ENCODE data around the gene KLF2. TPM values are rescaled to one million over a fixed set of nuclear protein-coding genes. Genes with fewer than 3 reads are reported as not detected.
A peak's percentile ranks its signal among the peaks of the same experiment; 100 is the strongest.

The KLF2 gene
- total RNA-seq, 1 donor from 2014 or later: 252 TPM

DNA sequence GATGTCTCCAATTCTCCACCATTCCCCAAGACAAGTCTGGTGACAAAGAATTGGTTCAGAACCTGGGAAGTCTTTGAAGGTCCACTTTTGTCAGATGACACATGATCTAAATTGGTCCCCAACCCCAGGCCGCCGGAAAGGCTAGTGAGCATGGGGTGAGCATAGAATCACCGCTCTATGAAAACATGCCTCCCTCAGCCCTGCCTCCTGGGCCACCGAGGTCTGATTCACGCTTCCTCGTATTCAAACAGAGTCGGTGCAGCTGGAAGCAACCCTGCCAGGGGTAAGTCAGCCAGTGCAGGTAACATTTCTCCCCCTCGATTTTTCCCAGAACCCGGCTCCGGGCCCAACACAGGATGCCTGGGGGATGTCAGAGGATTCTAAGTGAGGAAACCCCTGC is 33.9 kb upstream of the KLF2 start:
- Histone ChIP-seq H3K27ac (peak overlapping the region; percentile 89), H3K4me1 (peaks cover 28% of the 10 kb centered on the region)

DNA sequence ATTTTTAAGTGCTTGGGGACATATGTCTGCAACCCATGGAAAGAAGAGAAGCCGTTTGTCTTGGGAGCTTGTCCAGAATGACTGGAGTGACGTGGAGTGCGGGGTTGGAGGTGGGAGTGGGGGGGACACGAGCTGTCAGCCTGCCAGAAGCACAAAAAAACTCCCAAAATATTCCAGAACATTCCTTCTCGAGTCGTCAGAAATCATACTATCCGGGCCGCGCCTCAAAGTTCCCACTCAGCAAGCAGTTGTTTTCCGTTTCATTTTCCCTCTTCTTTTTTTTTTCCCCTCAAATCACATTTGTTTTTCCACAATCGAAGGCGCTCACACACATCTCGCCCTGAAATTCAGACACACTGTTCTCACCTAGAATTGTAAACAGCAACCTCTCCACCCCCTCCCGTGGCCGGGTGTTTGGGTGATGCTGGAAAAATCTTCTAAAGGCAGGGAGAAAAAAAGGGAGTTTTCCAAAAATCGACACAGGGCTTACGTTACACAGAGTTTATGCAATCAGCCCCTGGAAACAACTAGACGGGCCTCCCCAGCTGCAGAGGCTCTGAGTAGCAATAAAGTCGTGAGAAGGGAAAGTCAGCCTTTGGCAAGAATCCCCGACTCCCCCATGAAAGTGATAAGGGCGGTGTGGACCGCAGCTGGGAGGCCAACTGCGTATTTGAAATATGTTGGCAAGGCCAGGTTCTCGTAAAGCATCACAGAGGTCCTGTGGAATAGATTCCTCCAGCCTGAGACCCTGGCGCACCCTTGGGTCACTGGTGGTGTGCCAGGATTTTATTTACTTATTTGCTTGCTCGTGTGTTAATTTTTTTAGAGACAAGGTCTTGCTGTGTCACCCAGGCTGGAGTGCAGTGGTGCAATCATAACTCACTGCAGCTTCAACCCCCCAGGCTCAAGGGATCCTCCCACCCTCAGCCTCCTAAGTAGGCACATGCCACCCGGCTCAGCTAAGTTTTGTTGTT is 31.2 kb upstream of the KLF2 start:
- Histone ChIP-seq H3K4me1 (peaks cover 17% of the 10 kb centered on the region), H3K36me3 (no peaks in the 10 kb centered on the region), H3K27me3 (no peaks in the 10 kb centered on the region), H3K27ac (peak overlapping the region; percentile 89), H3K4me3 (peak overlapping the region; percentile 15 to 24), H3K9me3 (no peaks in the 10 kb centered on the region)
- intact Hi-C loops (cut with DNase I): no loop called here
- TF ChIP-seq POLR2A (IDR thresholded peaks at IDR 0.05): no peak
- peak; percentile 67 to 73 for TF ChIP-seq POLR2AphosphoS5 (IDR thresholded peaks at IDR 0.05; ENCODE audit: insufficient read depth in 1 of 2, low read depth in 1 of 2)
- peak in 1 of 2 donors; percentile 98 for DNase-seq (ENCODE audit: extremely low spot score in 2 of 2)

More for the DNA sequence above, 33.9 kb upstream of the KLF2 start:
- H3K4me3 ChIP-seq: no peak overlapping the region
- DNase-seq (ENCODE audit: extremely low spot score in 2 of 2): no peak
- H3K36me3 ChIP-seq: no peaks in the 10 kb centered on the region
- intact Hi-C loops (cut with DNase I): no loop called here
- no peaks in the 10 kb centered on the region for H3K27me3 ChIP-seq
- no peaks in the 10 kb centered on the region for H3K9me3 ChIP-seq
- TF ChIP-seq POLR2A (IDR thresholded peaks at IDR 0.05): no peak
- TF ChIP-seq POLR2AphosphoS5 (IDR thresholded peaks at IDR 0.05; ENCODE audit: insufficient read depth in 1 of 2, low read depth in 1 of 2): no peak
- TF ChIP-seq, protein P1, sequence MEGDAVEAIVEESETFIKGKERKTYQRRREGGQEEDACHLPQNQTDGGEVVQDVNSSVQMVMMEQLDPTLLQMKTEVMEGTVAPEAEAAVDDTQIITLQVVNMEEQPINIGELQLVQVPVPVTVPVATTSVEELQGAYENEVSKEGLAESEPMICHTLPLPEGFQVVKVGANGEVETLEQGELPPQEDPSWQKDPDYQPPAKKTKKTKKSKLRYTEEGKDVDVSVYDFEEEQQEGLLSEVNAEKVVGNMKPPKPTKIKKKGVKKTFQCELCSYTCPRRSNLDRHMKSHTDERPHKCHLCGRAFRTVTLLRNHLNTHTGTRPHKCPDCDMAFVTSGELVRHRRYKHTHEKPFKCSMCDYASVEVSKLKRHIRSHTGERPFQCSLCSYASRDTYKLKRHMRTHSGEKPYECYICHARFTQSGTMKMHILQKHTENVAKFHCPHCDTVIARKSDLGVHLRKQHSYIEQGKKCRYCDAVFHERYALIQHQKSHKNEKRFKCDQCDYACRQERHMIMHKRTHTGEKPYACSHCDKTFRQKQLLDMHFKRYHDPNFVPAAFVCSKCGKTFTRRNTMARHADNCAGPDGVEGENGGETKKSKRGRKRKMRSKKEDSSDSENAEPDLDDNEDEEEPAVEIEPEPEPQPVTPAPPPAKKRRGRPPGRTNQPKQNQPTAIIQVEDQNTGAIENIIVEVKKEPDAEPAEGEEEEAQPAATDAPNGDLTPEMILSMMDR (IDR thresholded peaks at IDR 0.05): no peak

DNA sequence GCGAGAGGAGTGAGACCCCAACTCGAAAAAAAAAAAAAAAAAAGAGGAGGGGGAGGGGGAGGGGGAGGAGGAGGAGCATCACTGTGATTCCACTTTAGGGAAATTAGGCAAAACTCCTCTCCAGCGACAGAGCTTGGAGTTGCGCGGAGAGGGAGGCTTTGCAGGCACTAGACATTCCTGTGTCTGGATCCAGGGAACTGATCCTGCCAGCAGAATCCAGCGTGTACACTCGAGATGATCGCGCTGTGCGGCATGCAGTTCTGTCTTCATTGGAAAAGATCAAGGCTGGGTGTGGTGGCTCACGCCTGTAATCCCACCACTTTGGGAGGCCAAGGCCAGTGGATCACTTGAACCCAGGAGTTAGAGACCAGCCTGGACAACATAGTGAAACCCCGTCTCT is 29.6 kb upstream of the KLF2 start:
- no peaks in the 10 kb centered on the region for H3K9me3 ChIP-seq
- H3K36me3 ChIP-seq: no peaks in the 10 kb centered on the region
- H3K4me1 ChIP-seq: peaks cover 17% of the 10 kb centered on the region
- no peaks in the 10 kb centered on the region for H3K27me3 ChIP-seq
- no peak overlapping the region for H3K27ac ChIP-seq
- no peak for DNase-seq (ENCODE audit: extremely low spot score in 2 of 2)
- no peak overlapping the region for H3K4me3 ChIP-seq
- TF ChIP-seq POLR2AphosphoS5 (IDR thresholded peaks at IDR 0.05; ENCODE audit: insufficient read depth in 1 of 2, low read depth in 1 of 2) (no peak), POLR2A (IDR thresholded peaks at IDR 0.05) (no peak)
- TF ChIP-seq, protein P1 (IDR thresholded peaks at IDR 0.05): no peak
- intact Hi-C loops (cut with DNase I): no loop called here

DNA sequence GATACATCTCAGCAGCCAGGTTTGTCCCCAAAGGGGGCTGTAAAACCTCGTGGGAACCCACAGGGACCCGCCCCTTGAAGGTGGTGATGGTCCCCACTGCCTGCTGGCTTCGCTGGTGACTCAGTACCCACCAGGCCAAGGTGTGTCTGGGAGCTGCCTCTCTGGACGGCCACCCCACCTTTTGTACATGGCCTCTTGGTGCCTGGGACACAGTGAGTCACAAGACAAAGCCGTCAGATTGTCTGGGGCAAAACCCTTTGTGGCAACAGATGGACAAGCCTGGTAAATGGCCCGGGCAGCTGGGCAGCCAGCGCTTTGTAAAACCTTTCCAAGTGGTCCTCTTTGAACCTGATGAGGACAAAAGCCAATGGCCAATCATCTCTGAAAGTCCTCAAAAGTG is 27.9 kb upstream of the KLF2 start:
- no peaks in the 10 kb centered on the region for H3K27me3 ChIP-seq
- H3K4me3 ChIP-seq: no peak overlapping the region
- TF ChIP-seq POLR2A (IDR thresholded peaks at IDR 0.05): no peak
- TF ChIP-seq, protein P1 (IDR thresholded peaks at IDR 0.05): no peak
- TF ChIP-seq POLR2AphosphoS5 (IDR thresholded peaks at IDR 0.05; ENCODE audit: insufficient read depth in 1 of 2, low read depth in 1 of 2): no peak
- no peak for DNase-seq (ENCODE audit: extremely low spot score in 2 of 2)
- peaks cover 17% of the 10 kb centered on the region for H3K4me1 ChIP-seq
- no peaks in the 10 kb centered on the region for H3K9me3 ChIP-seq
- intact Hi-C loops (cut with DNase I): no loop called here
- H3K36me3 ChIP-seq: no peaks in the 10 kb centered on the region
- no peak overlapping the region for H3K27ac ChIP-seq

DNA sequence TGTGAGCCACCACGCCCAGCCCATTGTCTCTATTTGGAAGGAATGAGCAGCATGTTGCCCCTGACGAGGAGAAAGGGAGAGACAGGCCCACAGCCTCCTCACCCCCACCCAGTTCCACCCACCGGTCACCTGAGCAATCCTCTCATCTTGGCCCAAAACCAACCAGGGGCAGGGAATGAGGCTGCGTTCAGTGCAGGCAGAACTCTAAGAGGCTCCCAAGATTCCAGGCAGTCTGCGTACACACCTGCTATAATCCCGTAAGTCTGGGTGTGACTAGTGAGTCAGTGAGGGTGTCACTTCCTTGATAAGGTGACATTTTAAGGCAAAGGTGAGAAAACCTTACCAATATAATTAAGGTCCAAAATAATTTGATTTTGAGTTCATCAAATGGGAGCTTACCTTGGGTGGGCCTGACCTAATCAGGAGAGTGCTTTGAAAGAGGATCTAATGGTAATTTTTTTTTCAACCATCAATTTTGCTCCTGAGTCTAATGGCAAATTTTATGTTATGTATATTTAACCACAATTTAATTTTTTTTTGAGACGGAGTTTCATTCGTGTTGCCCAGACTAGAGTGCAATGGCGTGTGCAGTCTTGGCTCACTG is 26.9 kb upstream of the KLF2 start:
- TF ChIP-seq POLR2AphosphoS5 (IDR thresholded peaks at IDR 0.05; ENCODE audit: insufficient read depth in 1 of 2, low read depth in 1 of 2): no peak
- TF ChIP-seq, protein P1 (IDR thresholded peaks at IDR 0.05): no peak
- no peak for TF ChIP-seq POLR2A (IDR thresholded peaks at IDR 0.05)
- DNase-seq (ENCODE audit: extremely low spot score in 2 of 2): no peak
- H3K27me3 ChIP-seq: no peaks in the 10 kb centered on the region
- no peak overlapping the region for H3K4me3 ChIP-seq
- intact Hi-C loops (cut with DNase I): no loop called here
- H3K27ac ChIP-seq: no peak overlapping the region
- no peaks in the 10 kb centered on the region for H3K36me3 ChIP-seq
- no peaks in the 10 kb centered on the region for H3K9me3 ChIP-seq
- H3K4me1 ChIP-seq: peaks cover 17% of the 10 kb centered on the region
